K562 (cell line): ENCODE results near the gene DUSP9.

Experiments used
- CBX2 ChIP-seq: fragments of 200-600 bp; sonication (generic); IDR thresholded peaks from one replicate; pipeline ENCODE4 v1.6.1; 2012; ENCODE audit warnings: mild to moderate bottlenecking, low read length, inconsistent platforms; ENCODE audit not compliant: insufficient read depth, poor library complexity, severe bottlenecking
- CEBPB ChIP-seq: fragments of 450-650 bp; IDR thresholded peaks from 2 replicates; pipeline ENCODE4 v1.6.1; 2016; ENCODE audit warnings: missing genetic modification characterization, missing compliant biosample characterization
- CEBPZ ChIP-seq: fragments of 150-350 bp; IDR thresholded peaks from 2 replicates; pipeline ENCODE4 v1.6.1; 2014; ENCODE audit warnings: low read depth, mild to moderate bottlenecking, low read length, borderline replicate concordance
- ETV1 ChIP-seq: fragments of 450-650 bp; conservative IDR thresholded peaks from 2 replicates; pipeline ENCODE4 v1.6.1; 2016; ENCODE audit warnings: missing genetic modification characterization, control low read depth, low read depth, missing compliant biosample characterization
- EZH2 ChIP-seq: IDR thresholded peaks from 2 replicates; pipeline ENCODE4 v1.6.1; 2012; ENCODE audit warnings: low read depth, mild to moderate bottlenecking, inconsistent platforms, low read length, borderline replicate concordance
- HSF4 ChIP-seq: fragments of 250-450 bp; sonication (Bioruptor Pico); IDR thresholded peaks from 2 replicates; pipeline ENCODE4 v2.1.2; 2022; ENCODE audit warnings: mild to moderate bottlenecking, moderate library complexity, borderline replicate concordance
- MYC ChIP-seq, 2 experiments: fragments of 250-450 bp in 1 of 2; sonication (Bioruptor Pico) in 1 of 2; IDR thresholded peaks; 2 replicates each; pipeline versions ENCODE4 v1.5.1 to v1.6.1; 2012 to 2021; ENCODE audit warnings: low read depth in 2 of 2, borderline replicate concordance in 1 of 2, improper control_type of control experiment in 1 of 2, low read length in 1 of 2, mild to moderate bottlenecking in 1 of 2, moderate library complexity in 1 of 2
- SMARCC2 ChIP-seq: fragments of 450-650 bp; IDR thresholded peaks from 2 replicates; pipeline ENCODE4 v1.6.1; 2017; ENCODE audit warnings: antibody characterized with exemption, moderate library complexity, mild to moderate bottlenecking, low read depth
- YBX1 ChIP-seq: fragments of 450-650 bp; IDR thresholded peaks from 2 replicates; pipeline ENCODE4 v1.7.1; 2016; ENCODE audit warnings: mild to moderate bottlenecking
- ZC3H11A ChIP-seq: IDR thresholded peaks from 2 replicates; pipeline ENCODE4 v1.6.1; 2012; ENCODE audit warnings: low read depth, low read length, improper control_type of control experiment
- ZNF197 ChIP-seq: fragments of 200-800 bp; sonication (Bioruptor generic); IDR thresholded peaks from 2 replicates; pipeline ENCODE4 v1.6.1; 2016; ENCODE audit warnings: low read depth, missing genetic modification characterization, missing compliant biosample characterization
- TF ChIP-seq, protein P1 (sequence below): fragments of 450-650 bp; conservative IDR thresholded peaks from 2 replicates; pipeline ENCODE4 v1.6.1; 2016; ENCODE audit warnings: missing genetic modification characterization, low read depth, mild to moderate bottlenecking, missing compliant biosample characterization, moderate library complexity
- TF ChIP-seq, protein P2 (sequence below), 3 experiments: IDR thresholded peaks in 2 of 3; conservative IDR thresholded peaks in 1 of 3; 2 replicates each; pipeline ENCODE4 v1.5.1; 2011 to 2012; ENCODE audit warnings: low read length in 3 of 3, mild to moderate bottlenecking in 3 of 3, control low read depth in 2 of 3, improper control_type of control experiment in 1 of 3, inconsistent platforms in 1 of 3, low read depth in 1 of 3, mixed read lengths in 1 of 3, moderate library complexity in 1 of 3; ENCODE audit not compliant: insufficient read depth in 2 of 3

DNA sequence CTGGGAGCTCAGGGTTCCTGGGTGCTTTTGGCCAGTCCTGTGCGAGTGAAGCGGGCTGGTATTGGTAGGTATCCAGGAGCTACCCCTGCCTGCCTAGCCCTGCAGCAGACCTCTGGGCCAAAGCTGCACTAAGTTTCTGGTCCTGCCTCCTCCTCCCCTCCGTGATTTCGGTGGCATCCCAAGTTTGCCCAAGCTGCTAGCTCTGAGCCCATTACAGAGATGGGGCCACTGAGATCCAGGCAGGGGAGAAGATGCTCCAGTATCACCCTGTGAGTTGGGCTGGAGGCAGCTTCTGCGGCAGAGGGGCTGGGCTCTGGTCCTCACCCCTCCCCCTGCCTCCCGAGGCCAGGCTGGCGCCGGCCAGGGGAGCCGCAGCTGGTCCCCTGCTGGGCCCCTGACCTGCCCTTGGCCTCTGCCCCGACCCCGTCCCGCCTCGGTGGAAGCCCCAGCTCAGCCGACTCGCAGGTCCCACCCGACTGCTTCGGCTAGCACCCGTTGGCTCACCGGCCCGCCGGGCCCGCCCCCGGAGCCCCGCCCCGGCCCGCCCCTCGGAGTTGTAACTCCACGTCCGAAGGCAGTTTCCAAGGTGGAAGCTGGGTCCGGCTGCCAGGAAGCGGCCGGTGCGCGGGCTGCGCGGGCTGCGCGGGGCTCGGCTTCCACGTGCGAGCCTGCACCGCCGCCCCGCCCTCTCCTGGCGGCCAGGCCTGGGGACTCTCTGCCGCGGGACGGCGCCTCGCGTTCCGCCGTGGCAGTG, at the start of gene DUSP9:
- no peak for TF ChIP-seq YBX1
- TF ChIP-seq SMARCC2 = no peak
- TF ChIP-seq EZH2 = no peak
- TF ChIP-seq HSF4 (CRISPR knock-in tag) = no peak
- no peak for TF ChIP-seq CEBPZ
- TF ChIP-seq, protein P1, sequence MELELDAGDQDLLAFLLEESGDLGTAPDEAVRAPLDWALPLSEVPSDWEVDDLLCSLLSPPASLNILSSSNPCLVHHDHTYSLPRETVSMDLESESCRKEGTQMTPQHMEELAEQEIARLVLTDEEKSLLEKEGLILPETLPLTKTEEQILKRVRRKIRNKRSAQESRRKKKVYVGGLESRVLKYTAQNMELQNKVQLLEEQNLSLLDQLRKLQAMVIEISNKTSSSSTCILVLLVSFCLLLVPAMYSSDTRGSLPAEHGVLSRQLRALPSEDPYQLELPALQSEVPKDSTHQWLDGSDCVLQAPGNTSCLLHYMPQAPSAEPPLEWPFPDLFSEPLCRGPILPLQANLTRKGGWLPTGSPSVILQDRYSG (tag) = no peak
- TF ChIP-seq ZC3H11A = no peak
- peak; percentile 66 for TF ChIP-seq MYC (IDR thresholded peaks at IDR 0.05; ENCODE audit: low read depth, low read length)
- no peak for TF ChIP-seq MYC (CRISPR knock-in tag; IDR thresholded peaks at IDR 0.05; ENCODE audit: borderline replicate concordance, low read depth)
- TF ChIP-seq ETV1 = no peak
- TF ChIP-seq CEBPB = no peak
- no peak for TF ChIP-seq CBX2
- TF ChIP-seq, protein P2, sequence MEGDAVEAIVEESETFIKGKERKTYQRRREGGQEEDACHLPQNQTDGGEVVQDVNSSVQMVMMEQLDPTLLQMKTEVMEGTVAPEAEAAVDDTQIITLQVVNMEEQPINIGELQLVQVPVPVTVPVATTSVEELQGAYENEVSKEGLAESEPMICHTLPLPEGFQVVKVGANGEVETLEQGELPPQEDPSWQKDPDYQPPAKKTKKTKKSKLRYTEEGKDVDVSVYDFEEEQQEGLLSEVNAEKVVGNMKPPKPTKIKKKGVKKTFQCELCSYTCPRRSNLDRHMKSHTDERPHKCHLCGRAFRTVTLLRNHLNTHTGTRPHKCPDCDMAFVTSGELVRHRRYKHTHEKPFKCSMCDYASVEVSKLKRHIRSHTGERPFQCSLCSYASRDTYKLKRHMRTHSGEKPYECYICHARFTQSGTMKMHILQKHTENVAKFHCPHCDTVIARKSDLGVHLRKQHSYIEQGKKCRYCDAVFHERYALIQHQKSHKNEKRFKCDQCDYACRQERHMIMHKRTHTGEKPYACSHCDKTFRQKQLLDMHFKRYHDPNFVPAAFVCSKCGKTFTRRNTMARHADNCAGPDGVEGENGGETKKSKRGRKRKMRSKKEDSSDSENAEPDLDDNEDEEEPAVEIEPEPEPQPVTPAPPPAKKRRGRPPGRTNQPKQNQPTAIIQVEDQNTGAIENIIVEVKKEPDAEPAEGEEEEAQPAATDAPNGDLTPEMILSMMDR (IDR thresholded peaks at IDR 0.05 in 2 of 3, conservative IDR thresholded peaks at IDR 0.05 in 1 of 3; ENCODE audit: insufficient read depth in 2 of 3, low read depth in 1 of 3, low read length in 3 of 3) = no peak
- TF ChIP-seq ZNF197 = no peak
